AG04450 (cell line): ENCODE measurements around the gene CCDC85A. TPM values are rescaled to one million over a fixed set of nuclear protein-coding genes. Genes with fewer than 3 reads are reported as not detected.

Source experiments
- CTCF ChIA-PET: fragments of 300-600, 350-600 bp; formaldehyde crosslinking; extraction: SDS; loops from one replicate; lab custom pipeline; 2022; ENCODE audit warnings: antibody characterized with exemption, inconsistent platforms; lab: Charles Lee
- POLR2A ChIA-PET: fragments of 350-600 bp; formaldehyde crosslinking; extraction: SDS; loops from one replicate; lab custom pipeline; 2021; ENCODE audit warnings: antibody characterized with exemption, inconsistent platforms; lab: Yijun Ruan, JAX
- DNase-seq: peaks from one replicate; pipeline ENCODE4 v3.0.0-alpha.2; 2011; ENCODE audit warnings: low read depth, low spot score
- H3K27ac ChIP-seq: one replicate; pipeline ENCODE4 v1.5.1; 2012; ENCODE audit warnings: low read depth, low read length, control low read depth
- H3K27me3 ChIP-seq: one replicate; pipeline ENCODE4 v1.6.0; 2012; ENCODE audit warnings: low read length; ENCODE audit not compliant: control insufficient read depth, insufficient read depth
- H3K4me3 ChIP-seq: 2 replicates; pipeline ENCODE4 v1.5.1; 2011; ENCODE audit warnings: mild to moderate bottlenecking, low read depth, low read length, control low read depth
- H3K9me3 ChIP-seq: 2 replicates; pipeline ENCODE4 v1.5.1; 2012; ENCODE audit warnings: low read length; ENCODE audit not compliant: control insufficient read depth, insufficient read depth
- polyA plus RNA-seq: library from polyadenylated mRNA; depleted of rRNA; stranded (reverse); fragments of >200 nt; gene quantifications from 2 replicates; pipeline ENCODE4 v1.2.3, GENCODE V29; 2011
- TF ChIP-seq, protein P1 (sequence below): IDR thresholded peaks from 2 replicates; pipeline ENCODE4 v1.5.1; 2011; ENCODE audit warnings: low read depth, low read length, control low read depth, inconsistent platforms

The CCDC85A gene
- polyA plus RNA-seq, 1 experiment, result not detected

DNA sequence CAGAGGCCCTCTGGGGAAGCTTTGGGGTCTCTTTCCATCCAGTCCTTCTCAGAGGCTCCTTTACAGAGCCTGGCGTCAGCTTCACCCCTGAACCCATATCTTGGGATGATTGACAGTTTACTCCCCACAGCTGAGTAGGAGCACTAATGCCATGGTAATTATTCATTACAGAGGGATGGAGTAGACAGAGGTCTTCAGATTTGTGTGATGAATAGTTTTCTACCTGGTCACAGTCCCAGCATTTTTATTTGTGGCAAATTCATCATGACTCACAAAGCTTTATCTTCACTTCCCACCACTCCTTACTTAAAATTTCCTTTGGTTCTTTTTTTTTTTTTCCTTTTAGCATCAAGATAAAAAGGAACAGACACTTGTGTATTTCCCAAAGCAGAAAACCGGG, 104.2 kb downstream of the CCDC85A start:
- TF ChIP-seq, protein P1, sequence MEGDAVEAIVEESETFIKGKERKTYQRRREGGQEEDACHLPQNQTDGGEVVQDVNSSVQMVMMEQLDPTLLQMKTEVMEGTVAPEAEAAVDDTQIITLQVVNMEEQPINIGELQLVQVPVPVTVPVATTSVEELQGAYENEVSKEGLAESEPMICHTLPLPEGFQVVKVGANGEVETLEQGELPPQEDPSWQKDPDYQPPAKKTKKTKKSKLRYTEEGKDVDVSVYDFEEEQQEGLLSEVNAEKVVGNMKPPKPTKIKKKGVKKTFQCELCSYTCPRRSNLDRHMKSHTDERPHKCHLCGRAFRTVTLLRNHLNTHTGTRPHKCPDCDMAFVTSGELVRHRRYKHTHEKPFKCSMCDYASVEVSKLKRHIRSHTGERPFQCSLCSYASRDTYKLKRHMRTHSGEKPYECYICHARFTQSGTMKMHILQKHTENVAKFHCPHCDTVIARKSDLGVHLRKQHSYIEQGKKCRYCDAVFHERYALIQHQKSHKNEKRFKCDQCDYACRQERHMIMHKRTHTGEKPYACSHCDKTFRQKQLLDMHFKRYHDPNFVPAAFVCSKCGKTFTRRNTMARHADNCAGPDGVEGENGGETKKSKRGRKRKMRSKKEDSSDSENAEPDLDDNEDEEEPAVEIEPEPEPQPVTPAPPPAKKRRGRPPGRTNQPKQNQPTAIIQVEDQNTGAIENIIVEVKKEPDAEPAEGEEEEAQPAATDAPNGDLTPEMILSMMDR, result no peak
- H3K4me3 ChIP-seq, result no peak overlapping the region
- H3K27ac ChIP-seq, result no peak overlapping the region
- H3K9me3 ChIP-seq, result no peaks in the 10 kb centered on the region; the same call in 1 of the 2 replicates
- ChIA-PET POLR2A (no interaction called here), CTCF (no interaction called here)
- DNase-seq, result no peak
- no peaks in the 10 kb centered on the region for H3K27me3 ChIP-seq

DNA sequence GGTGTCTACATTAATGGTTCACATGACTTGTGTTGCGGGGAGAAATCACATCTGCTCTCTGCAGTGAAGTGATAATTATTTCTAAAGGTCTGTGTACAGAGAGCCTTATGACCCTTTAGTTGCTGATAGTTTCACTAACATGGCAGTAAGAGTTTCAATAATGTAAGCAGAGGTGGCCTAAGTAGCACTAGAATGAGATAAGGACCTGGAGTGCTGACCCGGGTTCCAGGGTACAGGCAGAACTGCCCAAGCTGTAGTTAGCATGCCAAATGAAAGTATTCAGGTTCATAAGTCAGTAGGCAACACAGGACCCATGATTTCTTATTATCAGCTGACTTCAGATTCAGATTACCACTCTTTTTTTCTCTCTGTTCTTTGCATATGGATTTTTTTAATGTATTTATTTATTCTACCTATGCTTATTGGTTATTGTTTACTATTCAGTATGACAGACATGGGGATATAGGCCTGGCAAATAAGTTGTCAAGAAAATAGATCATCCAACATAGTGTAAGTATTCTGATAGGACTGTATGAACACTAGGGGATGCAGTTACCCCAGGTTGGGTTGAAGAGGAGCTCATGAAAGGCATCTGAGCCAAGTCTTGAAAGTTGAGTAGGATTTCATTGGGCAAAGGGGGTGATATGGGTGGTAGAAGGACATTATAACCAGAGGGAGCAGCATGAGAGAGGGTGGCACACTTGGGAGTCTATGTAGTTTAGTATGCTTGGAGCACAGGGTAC, 105.2 kb downstream of the CCDC85A start:
- no peak for DNase-seq
- H3K4me3 ChIP-seq, result no peak overlapping the region
- H3K27ac ChIP-seq, result no peak overlapping the region
- no peaks in the 10 kb centered on the region for H3K27me3 ChIP-seq
- ChIA-PET POLR2A (no interaction called here), CTCF (no interaction called here)
- TF ChIP-seq, protein P1, result no peak
- H3K9me3 ChIP-seq, result no peaks in the 10 kb centered on the region; the same call in 1 of the 2 replicates

DNA sequence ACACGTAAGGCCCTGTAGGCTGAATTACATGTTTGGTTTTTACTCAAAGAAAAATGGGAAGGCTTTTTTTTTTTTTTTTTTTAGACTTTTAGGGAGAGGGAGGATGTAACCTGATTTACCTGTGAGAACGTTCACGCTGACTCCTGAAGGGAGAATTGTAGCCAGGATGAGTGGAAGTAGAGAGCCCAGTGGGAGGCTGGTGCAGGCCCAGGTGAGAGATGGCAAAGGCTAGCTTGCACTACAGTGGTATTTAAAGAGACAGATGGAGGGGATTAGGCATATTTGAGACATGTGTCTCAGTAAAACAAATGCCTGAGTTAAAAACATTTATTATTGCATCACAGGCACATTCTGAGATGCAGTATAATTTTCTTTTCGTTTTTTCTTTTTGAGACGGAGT, 107.9 kb downstream of the CCDC85A start:
- Histone ChIP-seq H3K27me3 (no peaks in the 10 kb centered on the region), H3K9me3 (no peaks in the 10 kb centered on the region; the same call in 1 of the 2 replicates), H3K4me3 (no peak overlapping the region), H3K27ac (no peak overlapping the region)
- POLR2A ChIA-PET, result no interaction called here
- no peak for DNase-seq
- TF ChIP-seq, protein P1, result no peak
- CTCF ChIA-PET, result no interaction called here

- peaks cover 2% of the 10 kb centered on the region; the same call in 1 of the 2 replicates for H3K9me3 ChIP-seq
- ChIA-PET CTCF (no interaction called here), POLR2A (no interaction called here)
- no peak for DNase-seq
- H3K4me3 ChIP-seq, result no peak overlapping the region
- no peaks in the 10 kb centered on the region for H3K27me3 ChIP-seq
- TF ChIP-seq, protein P1, result no peak
- no peak overlapping the region for H3K27ac ChIP-seq
These were observed 109.2 kb downstream of the CCDC85A start for GRCh38 chr2:56292951-56293350.

- Histone ChIP-seq H3K9me3 (peaks cover 4% of the 10 kb centered on the region; the same call in 1 of the 2 replicates), H3K27ac (no peak overlapping the region), H3K4me3 (no peak overlapping the region), H3K27me3 (no peaks in the 10 kb centered on the region)
- POLR2A ChIA-PET, result no interaction called here
- CTCF ChIA-PET, result no interaction called here
- TF ChIP-seq, protein P1, result no peak
- DNase-seq, result no peak
These were observed 111.9 kb downstream of the CCDC85A start for GRCh38 chr2:56295666-56296065.
